HG03066 (cell line): ENCODE measurements around the gene LMX1B.

Source experiments
- ATAC-seq: cut with Tn5 transposase; IDR thresholded peaks from one replicate; pipeline ENCODE4 v1.9.1; 2021; ENCODE audit warnings: low read depth; ENCODE audit not compliant: unreplicated experiment

The LMX1B gene

DNA sequence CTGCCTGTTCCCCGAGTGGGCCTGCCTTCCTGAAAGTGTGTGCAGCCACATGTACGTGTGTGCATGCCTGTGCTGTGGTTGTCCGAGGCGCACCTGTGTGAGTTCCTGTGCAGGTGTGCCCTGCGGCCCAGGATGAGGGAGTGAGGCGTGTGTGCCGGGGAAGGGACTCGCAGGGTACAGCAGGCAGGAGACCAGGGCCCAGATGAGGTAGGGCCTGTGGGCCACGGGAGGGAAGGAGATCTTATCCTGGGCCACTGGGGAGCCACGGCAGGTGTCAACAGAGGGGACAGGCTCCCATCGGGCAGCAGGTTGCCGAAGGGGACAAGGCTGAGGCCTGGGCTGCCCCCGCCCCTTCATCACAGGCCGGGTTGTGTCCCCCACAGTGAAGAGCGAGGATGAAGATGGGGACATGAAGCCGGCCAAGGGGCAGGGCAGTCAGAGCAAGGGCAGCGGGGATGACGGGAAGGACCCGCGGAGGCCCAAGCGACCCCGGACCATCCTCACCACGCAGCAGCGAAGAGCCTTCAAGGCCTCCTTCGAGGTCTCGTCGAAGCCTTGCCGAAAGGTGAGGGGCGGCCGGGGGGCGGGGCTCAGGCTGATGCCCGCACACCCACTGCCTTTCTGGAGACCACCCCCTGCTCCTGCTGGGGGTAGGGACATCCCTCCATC lies 79.2 kb downstream of the LMX1B start:
- no peak for ATAC-seq

DNA sequence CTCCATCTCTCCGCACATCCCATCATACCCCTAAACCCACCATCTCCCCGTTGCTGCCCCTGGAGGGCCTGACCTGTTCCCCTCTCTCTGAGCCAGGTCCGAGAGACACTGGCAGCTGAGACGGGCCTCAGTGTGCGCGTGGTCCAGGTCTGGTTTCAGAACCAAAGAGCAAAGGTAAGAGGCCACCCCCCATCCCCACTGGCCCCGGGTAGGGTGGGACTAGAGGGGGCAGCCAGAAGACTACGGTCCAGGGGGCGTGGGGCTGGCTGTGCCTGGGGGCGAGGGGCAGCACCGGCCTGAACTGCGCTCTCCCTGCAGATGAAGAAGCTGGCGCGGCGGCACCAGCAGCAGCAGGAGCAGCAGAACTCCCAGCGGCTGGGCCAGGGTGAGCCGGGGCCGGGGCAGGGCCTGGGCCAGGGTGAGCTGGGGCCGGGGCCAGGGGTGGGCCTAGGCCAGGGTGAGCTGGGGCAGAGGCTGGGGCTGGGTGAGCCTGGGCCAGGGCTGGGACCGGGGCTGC lies 79.8 kb downstream of the LMX1B start:
- no peak for ATAC-seq

DNA sequence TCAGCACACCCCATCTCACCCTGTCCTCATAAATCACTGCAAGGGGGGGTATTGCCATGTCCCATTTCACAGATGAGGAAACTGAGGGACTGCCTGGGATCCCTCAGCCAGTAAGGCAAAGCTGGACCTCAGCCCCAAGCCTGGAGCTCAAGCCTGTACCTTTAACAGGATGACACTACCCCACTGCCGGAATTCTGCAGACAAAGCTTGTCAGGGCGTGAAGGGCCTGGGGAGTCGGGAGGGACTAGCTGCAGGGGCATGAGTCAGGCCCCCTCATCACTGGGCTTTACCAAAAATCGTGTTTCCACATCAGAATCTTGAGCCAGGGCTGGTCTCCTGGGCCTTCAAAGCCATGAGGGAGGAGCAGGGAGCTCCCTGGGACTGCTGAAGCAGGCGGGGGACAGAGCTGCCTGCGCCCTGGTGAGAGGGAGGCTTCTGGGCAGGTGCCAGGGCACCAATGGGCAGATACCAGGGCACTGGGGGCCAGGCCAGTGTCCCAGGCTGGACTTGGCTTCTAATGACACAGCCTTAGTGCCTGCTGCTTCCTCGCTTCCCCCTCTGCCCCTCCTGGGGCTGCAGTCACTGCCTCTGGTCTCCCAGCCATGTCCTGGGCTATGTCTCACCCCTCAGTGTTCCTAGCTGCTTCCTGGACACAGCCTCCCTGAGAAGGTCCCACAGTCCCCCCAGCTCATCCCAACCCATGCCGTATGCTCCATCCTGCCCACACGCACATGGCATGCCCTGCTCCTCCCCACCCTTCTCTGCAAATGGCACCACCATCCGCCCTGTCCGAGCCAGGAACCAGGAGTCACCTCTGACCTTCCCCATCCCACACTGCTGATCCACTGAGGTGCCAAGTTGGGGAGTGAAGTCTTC lies 80.7 kb downstream of the LMX1B start:
- no peak for ATAC-seq

DNA sequence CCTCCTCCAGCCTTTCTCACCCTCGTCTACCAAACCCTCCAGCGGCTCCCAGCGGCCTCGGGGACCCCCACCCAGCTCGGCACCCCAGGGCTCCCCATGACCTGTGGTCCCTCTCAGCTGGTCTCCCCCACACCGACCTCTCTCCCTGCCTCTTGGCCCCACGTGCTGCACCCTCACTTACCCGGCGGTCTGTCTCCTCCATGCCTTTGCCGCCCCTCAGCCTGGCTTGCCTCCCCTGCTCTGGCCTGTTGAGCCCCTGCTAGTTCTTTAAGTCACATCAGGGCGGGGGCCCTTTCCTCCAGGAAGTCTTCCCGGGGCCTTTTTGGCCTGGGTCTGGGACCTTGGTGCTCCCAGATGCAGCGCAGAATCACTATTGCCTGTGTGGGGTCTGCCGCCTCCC lies 81.5 kb downstream of the LMX1B start:
- no peak for ATAC-seq

DNA sequence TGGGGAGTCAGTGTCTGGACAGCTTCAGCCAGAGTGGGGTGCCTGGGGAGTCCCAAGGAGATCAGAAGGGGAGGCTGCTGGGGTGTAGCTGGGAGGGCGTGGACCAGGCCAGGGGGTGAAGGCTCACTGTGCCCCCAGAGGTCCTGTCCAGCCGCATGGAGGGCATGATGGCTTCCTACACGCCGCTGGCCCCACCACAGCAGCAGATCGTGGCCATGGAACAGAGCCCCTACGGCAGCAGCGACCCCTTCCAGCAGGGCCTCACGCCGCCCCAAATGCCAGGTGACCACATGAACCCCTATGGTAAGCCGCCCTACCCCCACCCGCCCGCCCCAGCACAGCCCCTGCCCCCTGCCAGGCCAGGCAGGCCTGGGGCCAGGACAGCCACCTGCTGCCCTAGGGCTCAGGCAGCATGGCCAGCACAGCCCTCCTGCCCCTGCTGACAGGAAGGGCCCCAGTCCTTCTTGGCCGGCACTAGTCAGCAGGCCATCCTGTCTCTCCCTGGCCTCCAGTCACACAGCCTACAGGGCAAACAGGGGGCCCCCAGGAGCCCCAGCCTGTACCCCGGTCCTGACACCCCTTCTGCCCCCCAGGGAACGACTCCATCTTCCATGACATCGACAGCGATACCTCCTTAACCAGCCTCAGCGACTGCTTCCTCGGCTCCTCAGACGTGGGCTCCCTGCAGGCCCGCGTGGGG lies 82.1 kb downstream of the LMX1B start:
- ATAC-seq = no peak

DNA sequence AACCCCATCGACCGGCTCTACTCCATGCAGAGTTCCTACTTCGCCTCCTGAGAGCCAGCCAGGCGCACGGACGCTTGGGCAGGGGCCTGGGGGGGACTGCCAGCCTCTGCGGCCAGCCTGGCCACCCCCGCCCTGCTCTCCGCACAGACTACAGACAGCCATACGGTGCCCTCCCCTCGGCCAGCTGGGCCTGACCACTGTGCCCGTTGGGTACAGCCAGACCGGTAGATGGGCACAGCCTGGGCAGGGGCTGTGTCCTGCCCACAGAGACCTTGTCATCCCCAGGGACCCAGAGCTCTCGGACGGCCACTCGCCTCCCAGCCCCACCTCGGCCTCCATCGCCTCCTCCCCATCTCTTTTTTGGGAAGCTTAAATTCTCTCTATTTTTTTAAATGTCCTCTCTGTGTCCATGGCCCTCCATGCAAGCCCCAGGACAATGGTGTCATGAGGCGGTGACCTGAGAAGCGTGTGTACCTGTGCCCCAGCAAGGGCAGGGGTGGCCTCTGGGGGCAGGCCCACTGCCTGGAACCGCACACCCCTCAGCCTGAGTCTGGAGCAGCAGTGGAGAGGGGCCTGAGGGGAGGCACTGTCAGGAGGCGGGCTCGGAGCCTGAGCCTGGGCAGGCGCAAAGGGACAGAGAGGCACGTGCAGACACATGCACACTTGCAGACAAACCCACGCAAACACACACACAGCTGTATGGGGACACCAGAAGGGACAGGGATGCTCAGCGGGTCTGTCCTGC lies 82.8 kb downstream of the LMX1B start:
- no peak for ATAC-seq

DNA sequence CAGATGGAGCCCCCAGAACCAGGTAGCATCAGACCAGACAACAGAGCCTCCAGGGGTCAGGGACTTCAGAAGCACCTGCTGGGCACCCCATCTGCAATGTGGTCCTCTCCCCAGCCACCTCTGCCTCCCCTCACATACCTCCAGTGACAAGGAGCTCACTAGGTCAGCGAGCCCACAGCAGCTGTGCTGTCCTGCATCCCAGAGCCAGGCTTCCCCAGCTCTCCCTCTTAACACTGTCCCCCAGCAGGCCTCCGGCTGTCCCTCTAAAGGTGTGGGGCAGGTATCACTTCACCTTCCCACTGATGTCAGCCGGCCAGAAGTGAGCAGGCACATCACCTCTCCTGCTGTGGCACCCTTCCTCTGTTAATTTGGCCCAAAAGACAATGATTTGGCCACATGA lies 83.6 kb downstream of the LMX1B start:
- no peak for ATAC-seq

DNA sequence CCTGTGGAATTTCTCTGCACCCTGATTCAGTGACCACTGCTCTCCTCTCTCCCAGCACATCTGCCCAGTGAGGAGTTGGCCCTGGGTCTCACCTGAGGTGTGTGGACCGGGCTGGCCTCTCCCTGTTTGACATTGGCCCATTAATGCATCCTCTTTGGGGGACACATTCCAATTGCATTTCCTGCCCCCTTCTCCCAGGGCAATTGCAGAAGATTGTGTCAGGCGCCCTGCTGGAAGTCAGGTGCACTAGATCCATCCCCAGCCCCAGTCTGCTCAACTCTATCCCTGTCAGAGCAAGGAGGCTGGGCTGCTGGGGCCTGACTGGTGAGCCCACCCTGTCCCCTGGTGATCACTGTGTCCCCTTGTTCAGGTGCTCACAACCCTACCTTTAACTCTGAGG lies 84.5 kb downstream of the LMX1B start:
- ATAC-seq = no peak

DNA sequence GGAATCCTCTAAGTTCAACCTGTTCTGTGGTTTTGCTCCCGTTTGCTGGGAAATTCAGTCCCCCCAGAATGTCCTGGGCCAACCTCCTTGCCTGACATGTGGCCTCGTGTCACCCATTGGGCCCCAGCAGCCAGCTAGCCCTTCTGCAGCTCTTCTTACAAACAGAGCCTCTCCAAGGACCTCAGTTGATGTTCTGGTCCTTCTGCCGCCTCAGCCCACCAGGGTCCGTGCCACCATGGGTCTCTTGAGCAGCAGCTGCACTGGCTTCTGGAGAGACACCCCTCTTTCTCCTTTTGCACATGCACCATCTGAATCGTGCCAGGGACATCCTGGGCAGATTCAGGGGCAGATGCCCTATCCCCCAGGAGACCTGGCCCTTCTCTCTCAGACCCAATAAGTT lies 85.0 kb downstream of the LMX1B start:
- ATAC-seq = no peak

DNA sequence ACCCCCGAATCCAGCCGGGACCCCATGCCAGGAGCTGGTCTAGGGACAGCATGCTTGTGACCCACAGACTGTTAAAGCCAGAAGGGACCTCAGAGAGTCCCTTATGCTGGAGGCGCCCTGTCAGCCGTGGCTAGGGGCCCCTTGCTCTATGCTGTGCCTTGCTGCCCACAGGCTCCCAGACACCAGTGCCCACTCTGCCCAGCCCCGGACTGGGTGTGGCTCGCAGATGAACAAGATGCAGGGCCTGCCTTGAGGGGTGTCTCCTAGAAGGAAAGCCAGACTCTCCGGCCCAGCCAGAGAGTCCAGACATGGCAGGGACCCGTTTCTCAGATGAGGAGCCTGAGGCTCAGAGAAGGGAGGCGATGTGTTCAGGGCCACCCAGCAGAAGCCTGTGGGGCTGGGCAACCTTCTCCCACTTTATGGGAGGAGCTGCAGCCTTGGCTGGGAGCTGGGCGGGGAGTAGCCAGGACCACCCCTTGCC lies 85.7 kb downstream of the LMX1B start:
- ATAC-seq = no peak

DNA sequence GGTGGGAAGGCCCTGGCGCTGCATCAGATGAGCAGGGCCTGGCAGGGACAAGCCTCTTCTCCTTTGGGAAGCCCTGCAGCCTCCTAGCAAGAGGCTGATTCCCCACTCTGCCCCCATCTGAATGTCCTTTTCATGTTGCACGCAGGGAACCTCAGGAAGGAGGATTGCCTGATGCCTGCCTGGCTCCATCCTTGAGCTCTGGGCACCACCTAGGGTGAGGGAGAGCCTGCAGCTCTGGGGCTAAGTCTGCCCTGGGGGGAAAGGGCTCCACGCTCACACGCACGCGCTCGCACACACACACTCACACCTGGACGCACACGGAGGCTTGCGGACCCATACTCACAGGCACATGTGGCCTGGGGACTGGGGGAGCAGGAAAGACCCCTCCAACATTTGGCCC lies 86.6 kb downstream of the LMX1B start:
- ATAC-seq = no peak

DNA sequence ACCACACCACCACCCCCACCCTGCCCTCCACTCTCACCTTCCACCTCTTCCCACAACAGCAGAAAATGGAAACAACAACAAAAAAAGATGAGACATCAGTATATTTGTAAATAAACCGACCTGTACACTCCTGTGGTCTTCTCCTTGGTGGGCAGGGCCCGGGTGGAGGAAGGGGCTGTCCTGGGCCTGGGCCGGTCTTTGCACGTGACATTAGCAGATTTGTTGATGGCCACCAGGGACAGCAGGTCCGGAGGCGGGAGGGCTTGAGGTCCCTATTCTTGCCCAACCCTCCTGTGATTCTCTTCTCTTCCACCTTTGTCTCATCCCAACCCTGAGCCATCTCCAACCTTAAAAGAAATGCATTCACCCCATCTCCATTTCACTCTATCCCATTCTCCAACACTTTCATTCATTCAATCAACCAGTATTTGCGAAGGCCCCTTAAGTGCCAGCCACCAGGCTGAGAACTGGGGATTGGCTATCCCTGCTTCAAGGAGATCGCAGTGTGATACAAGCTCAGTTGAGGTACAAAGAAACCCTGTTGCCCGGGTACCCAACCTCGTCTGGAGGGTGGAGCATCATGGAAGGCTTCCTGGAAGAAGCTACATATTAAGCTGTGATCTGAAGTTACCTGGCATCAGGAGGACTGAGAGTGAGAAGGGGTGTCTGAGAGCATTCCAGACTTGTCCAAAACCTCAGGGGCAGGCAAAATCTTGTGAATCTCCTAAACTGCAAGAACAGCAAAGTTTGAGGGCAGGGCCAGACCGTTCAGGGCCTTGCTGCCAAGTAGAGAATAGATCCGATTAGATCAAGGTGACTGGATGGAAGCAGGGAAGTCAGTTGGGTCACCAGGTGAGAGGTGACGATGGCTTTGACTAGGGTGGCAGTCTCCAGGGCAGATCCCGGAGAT lies 87.4 kb downstream of the LMX1B start:
- ATAC-seq = no peak

DNA sequence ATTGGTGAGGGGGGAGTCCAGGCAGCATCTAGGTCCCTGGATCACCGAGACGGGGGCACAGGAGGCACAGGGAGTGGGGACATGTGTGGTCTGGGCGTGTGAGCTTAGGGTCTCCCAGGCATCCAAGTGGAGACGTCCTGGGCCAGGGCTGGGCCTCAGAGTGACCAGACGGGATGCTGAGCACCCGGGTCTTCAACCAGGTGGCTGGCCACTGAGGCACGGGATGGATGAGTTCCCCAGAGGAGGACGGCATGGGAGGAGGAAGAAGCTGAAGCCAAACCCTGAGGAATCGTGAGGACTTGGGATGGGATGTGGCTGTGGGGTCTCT lies 88.0 kb downstream of the LMX1B start:
- ATAC-seq = no peak

DNA sequence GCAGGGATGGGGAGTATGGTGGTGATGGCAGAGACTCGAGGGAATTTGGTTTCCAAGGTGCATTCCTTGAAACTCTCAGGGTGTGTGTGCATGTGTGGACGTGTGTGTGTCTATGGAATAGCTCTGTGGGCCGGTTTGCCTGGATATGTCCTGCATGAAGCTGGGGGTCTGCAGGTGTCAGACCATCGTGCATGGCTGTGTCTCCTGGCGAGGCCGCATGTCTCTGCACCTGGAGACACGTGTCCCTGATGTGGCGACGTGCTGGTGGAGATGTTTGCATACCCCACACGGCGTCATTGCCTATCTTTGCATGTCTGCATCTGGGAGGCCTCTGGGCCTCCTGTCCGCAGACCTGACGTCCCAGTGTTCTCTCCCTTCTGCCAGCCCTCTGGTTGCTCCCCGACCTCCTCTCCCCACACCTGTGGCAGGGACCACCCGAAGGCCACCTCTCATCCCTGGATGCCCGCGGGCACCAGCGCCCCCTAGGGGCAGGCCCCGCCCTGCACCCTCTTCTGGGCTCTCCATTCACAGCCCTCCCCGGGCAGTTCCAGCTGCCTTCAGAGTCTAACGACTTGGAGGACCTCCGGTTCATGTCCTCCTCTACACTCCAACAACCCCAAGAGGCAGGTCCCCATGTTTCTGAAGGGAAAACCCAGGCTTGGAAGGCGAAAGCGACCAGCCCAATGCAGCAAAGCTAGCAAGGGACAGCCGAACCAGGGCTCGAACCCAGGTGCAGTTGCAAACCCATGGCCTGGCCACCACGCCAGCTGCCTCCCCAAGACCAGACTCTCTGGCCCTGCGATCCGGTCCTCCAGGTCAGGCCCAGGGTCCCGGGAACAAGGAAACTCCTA lies 88.6 kb downstream of the LMX1B start:
- ATAC-seq = no peak

DNA sequence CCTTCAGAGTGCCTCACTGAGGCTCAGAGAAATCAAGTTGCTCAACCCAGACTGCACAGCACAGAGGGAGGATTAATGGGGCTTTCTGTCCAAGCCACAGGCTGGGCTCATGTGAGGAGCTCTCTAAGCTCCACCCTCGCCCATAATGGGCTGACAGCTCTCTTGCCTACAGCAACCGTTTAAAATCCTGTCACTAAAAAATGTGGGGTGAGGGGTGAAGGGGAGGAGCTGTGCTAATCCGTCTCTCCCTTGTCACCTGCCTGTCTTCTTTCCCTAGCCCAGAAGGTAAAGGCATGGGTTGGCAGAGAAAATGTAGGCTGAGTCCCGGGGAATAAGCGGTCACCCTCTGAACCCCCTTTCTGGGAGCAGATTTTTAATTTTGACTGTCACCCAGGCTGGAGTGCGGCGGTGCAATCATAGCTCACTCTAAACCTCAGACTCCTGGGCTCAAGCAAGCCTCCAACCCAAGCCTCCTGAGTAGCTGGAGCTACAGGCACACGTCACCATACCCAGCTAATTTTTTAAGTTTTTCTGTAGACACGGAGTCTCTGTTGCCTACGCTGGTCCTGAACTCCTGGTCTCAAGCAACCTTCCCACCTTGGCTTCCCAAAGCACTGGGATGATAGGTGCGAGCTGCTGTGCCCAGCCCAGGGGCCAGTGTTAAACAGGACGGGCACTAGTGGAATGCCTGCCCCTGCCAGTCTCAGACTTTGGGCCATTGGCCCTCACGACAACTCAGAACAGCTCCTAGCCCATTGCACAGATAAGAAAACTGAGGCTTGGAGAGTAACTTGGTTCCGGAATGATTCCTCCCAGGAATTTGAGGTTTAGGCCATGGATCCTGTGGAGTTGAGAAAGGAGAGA lies 89.5 kb downstream of the LMX1B start:
- no peak for ATAC-seq

DNA sequence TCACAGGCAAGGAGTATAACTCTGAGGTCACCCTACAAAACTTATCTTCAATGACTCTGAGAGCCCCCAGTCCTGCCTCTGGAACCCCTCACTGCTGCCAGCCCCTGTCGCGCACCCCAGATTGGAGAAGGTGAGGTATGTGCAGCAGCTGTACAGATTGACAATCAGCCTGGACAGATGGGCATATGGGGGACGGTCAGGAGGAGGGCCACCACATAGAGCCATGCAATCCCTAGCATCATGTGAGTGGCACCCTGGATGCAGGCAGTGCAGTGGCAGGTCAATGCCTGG lies 90.1 kb downstream of the LMX1B start:
- ATAC-seq = no peak

DNA sequence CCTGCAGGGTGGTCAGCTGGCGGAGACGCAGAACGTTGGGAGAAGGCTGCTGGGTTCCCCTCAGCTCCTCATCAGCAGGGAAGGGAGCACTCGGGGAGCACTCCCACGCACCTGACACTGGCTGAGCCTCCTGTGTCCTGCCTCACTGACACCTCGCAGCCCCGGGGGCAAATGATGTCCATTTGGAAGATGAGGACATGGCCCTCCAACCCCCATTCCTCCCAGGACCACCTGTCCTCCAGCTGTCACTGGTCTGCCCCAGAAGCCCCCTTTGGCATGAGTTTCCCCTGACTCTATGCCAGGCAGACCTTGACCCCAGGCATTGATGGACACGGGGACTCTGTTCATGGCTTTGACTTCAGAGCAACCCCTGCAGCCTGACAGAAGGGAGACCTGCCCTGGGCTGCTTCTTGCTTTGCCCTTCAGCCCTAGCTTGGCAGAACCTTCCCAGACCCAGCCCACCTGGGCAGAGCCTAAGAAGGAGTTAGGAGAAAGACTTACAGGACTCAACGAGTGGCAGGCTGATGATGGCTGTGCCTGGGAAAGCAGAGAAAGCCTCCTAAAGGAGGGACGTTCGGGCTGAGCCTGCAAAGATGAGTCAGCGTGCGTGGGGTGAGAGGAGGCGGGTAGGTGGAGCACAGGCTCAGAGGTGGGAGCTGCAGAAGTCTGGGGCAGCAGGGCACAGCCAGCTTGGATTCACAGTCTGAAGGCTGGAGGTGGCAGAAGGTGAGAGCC lies 90.6 kb downstream of the LMX1B start:
- no peak for ATAC-seq
